ENCODE measurements around the gene DLGAP1.

Gene DLGAP1

GRCh38 chr18:3452750-3453539 is 1002.2 kb downstream of the DLGAP1 start:
- TF ChIP-seq, protein P1, sequence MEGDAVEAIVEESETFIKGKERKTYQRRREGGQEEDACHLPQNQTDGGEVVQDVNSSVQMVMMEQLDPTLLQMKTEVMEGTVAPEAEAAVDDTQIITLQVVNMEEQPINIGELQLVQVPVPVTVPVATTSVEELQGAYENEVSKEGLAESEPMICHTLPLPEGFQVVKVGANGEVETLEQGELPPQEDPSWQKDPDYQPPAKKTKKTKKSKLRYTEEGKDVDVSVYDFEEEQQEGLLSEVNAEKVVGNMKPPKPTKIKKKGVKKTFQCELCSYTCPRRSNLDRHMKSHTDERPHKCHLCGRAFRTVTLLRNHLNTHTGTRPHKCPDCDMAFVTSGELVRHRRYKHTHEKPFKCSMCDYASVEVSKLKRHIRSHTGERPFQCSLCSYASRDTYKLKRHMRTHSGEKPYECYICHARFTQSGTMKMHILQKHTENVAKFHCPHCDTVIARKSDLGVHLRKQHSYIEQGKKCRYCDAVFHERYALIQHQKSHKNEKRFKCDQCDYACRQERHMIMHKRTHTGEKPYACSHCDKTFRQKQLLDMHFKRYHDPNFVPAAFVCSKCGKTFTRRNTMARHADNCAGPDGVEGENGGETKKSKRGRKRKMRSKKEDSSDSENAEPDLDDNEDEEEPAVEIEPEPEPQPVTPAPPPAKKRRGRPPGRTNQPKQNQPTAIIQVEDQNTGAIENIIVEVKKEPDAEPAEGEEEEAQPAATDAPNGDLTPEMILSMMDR (IDR thresholded peaks at IDR 0.05), result no peak
- Histone ChIP-seq H3K27ac (no peak overlapping the region), H3K9me3 (no peaks in the 10 kb centered on the region), H3K4me1 (ENCODE audit: control insufficient read depth in 1 of 2, insufficient read depth in 1 of 2, low read depth in 1 of 2, low read length in 1 of 2) (peaks cover 35 to 42% of the 10 kb centered on the region in 2 experiments), H3K36me3 (no peaks in the 10 kb centered on the region), H3K27me3 (peaks cover 32% of the 10 kb centered on the region), H3K4me3 (ENCODE audit: low read depth in 1 of 2, low read length in 1 of 2) (peak overlapping the region; percentile 58 to 93)

DNA sequence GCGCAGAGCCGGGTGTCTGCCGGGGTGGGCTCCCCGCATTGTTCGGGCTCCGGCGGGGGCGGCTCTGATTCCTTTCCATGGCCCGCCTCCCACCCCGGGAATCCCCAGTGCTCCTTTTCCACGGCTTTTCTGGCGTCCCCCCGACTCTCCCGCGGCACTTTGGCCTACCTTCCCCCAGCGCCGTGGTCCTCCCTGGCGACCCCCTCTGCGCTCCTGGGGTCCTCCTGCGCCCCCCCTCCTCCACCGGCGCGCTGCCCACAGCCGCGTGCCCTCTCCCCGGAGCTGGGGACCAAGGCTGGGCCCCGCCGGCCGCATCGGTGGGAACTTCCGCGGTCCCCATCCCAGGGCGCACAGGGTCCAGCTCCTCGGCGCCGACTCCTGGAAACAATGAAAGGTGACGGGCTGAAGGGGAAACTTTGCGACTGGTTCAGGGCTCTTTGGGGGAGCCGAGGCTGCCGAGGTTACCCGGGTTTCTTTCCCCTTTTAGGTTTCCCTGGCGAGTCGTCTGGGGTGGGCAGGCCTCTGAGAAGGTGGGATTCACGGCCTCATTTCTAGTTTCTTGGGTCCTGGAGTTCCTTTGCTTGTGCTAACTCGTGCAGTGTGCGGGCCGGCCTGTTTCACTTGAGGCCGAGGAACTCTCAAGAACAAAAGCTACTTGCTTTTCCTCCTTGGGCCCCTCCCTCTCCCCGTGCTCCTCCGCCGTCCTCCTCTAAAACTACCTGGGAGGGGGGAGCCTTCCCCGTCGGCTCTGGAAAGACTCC is 1002.9 kb downstream of the DLGAP1 start:
- Histone ChIP-seq H3K4me3 (ENCODE audit: low read depth in 1 of 2, low read length in 1 of 2) (peak overlapping the region; percentile 80 to 93), H3K4me1 (ENCODE audit: control insufficient read depth in 1 of 2, insufficient read depth in 1 of 2, low read depth in 1 of 2, low read length in 1 of 2) (peaks cover 41 to 49% of the 10 kb centered on the region in 2 experiments), H3K27me3 (peaks cover 32% of the 10 kb centered on the region), H3K9me3 (no peaks in the 10 kb centered on the region), H3K36me3 (no peaks in the 10 kb centered on the region), H3K27ac (peak overlapping the region; percentile 21)
- TF ChIP-seq, protein P1 (IDR thresholded peaks at IDR 0.05), result no peak

- TF ChIP-seq, protein P1 (IDR thresholded peaks at IDR 0.05), result no peak
- Histone ChIP-seq H3K36me3 (no peaks in the 10 kb centered on the region), H3K9me3 (no peaks in the 10 kb centered on the region), H3K27me3 (peaks cover 32% of the 10 kb centered on the region), H3K4me3 (ENCODE audit: low read depth in 1 of 2, low read length in 1 of 2) (peak overlapping the region; percentile 80 to 93), H3K4me1 (ENCODE audit: control insufficient read depth in 1 of 2, insufficient read depth in 1 of 2, low read depth in 1 of 2, low read length in 1 of 2) (peaks cover 46 to 55% of the 10 kb centered on the region in 2 experiments), H3K27ac (peak overlapping the region; percentile 93)
Observed at GRCh38 chr18:3451183-3451988, 1003.7 kb downstream of the DLGAP1 start.

DNA sequence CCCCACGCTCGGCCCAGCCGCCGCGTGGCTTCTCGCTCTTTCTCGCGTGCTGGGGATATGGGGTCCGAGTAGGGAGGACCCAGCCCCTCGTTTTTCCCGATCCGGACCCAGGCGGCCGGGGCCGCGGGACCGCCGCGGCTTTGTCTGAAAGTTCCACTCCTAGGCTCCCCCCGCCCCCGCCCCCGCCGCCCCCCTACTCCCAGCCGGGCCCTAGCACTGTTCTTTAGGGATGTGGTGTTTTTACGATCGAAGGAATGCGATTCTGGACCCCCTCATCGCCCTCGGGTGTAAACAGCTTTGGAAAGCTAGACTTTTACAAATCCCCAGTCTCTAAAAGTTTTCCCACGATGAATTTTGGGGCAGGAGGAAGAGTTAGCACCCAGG is 1004.3 kb downstream of the DLGAP1 start:
- peak overlapping the region; percentile 93 for H3K27ac ChIP-seq
- TF ChIP-seq, protein P1 (IDR thresholded peaks at IDR 0.05), result no peak
- no peaks in the 10 kb centered on the region for H3K9me3 ChIP-seq
- peaks cover 32% of the 10 kb centered on the region for H3K27me3 ChIP-seq
- no peaks in the 10 kb centered on the region for H3K36me3 ChIP-seq
- H3K4me3 ChIP-seq (ENCODE audit: low read depth in 1 of 2, low read length in 1 of 2), result peak overlapping the region; percentile 80 to 93
- H3K4me1 ChIP-seq (ENCODE audit: control insufficient read depth in 1 of 2, insufficient read depth in 1 of 2, low read depth in 1 of 2, low read length in 1 of 2), result peaks cover 46 to 55% of the 10 kb centered on the region in 2 experiments

Data from neutrophil (primary cell).